MV-4-11 (cell line): ENCODE data around the gene GID8.
"Not testable (repeated sequence)": the region's sequence is repeated elsewhere in the genome, so short reads cannot be mapped to it uniquely, and the experiment has no call there.

Source experiments
- DNase-seq: peaks from one replicate; lab custom pipeline; 2025; lab: John Stamatoyannopoulos, UW

GID8 gene

DNA sequence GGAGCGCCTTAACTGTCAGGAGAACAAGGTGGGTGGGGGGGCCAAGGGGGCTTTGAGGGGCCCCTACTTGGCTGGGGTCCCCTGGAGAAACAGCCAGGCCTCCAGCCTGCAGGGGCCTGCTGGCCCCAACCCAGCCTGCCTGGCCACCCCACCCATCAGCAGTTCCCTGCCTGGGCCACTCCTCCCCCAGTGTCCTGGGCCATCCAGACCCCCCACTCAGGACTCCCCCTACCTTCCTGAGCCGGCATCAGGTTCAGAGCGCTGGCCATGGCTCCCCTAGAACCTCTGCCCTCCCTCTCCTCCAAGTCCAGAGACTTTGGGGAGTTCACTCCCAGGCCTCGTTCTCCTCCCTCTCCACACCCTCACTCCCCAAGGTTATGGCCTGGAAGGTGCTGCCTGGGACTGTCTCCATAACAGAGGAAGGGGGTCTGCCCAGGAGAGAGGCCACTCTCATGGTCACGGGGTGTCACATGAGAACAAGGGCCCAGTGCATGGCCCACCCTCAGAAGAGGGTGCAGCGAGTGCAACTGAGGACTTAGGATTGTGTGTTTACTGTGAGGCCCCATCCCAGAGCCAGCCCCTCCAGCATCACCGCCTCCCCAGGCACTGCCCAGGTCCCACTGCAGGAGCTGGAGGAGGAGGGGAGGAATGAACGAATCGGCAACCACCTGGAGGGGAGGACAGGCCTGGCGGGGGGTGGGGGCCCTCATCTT, 20.6 kb downstream of the GID8 start:
- no peak for DNase-seq

DNA sequence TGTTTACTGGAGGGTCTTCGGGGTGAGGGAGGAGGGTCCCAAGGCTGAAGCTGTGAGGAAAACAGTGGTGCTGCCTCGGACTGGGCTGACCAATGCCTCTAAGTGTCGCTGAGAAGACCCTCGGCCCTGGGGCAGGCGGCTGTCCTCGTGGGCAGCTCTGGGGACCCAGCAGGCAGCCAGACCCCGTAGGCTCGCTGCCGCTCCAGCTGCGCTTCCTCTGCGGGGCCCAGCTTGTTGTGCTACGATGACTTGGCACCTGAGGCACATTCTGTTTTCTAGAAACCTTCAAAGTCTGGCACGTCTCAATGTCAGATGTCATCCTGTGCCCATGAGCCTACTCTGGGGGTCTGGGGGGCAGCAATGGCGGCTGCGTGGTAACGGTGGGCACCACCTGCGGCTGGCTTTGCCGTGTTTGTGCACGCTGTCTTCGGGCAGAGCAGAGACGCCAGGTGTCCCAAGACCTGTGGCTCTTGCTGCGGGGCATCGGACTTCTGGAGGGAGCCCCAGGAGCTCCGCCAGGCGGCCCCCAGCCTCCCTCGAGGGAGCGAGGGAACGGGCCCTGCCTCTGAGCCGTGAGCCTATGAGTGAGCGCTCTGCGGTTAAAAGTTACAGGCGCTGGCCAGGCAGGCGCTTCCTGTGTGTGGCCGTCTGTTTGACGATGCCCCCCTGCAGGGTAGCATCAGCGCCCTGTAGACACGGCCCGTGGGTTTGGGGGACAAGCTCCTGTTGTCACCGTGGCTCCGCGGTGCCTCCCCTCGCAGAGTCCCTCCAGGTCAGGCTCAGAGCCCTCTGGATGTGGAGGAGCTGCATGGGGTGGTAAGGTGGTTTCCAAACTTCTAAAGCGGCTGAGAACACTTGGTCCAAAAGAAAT, 21.4 kb downstream of the GID8 start:
- no peak for DNase-seq

DNA sequence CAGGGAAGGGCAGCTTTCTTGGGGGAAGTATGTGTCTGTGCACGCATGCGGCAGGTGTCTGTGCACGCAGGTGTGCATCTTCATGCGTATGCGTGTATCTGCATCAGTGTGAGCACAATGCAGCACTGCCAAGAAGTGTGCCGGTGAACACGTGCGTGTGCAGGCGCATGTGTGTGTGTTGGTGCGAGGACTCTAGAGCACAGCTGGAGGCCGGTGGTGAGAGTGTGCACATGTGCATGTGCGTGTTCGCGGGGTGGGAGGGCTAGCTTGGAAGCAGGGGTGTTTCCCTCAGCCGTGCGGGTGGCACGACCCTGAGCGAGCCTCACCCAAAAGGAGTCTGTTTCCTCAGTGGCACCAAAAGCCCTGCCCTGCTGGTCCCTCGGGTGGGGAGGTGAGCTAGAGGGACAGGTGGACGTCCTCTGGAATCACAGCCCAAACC, 22.1 kb downstream of the GID8 start:
- no peak for DNase-seq

DNA sequence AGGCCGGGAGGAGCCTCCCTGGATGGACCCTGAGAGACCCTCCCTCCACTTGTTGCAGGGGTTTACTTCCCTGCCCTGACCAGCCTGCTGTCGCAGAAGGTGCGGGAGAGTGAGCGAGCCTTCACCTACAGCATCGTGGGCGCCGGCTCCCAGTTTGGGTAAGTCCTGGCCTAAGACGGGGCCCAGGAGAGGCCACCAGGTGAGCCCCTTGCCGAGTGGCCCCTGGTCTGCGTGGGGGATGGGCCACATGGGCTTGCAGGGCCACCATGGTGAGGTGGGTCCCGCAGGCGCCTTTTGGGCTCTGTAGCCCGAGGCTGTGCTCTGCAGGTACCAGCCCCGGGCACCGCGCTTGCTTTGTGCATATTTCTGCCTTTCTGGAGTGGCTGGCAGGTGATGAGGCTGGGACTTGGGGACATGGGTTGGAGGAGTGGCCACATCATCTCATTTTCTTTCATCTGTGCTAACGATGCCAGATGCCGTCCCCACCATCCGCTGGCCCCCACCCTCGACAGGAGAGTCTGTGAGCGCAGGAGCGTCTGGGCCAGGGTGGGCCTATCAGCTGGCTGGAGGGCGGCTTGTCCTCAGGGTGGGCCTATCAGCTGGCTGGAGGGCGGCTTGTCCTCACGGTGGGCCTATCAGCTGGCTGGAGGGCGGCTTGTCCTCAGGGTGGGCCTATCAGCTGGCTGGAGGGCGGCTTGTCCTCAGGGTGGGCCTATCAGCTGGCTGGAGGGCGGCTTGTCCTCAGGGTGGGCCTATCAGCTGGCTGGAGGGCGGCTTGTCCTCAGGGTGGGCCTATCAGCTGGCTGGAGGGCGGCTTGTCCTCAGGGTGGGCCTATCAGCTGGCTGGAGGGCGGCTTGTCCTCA, 22.7 kb downstream of the GID8 start:
- DNase-seq: not testable (repeated sequence)

DNA sequence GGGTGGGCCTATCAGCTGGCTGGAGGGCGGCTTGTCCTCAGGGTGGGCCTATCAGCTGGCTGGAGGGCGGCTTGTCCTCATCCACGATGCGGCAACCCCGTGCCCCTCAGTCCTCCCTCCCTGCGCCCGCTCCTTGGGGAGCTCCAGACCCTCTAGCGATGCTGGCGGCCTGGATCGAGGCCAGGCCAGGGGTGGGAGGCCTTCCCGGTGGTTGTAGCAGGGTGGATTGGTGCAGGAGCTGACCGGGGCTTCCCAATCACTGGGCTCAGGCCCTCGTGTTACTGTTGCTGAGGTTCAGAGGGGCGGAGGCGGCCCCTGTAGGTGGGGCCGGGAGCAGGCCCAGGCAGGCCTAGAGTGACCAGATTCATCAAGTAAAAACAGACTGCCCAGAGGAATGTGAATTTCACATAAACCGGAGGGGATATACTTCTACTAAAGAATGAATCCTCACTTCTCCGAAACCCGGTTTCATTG, 23.4 kb downstream of the GID8 start:
- DNase-seq: no peak

DNA sequence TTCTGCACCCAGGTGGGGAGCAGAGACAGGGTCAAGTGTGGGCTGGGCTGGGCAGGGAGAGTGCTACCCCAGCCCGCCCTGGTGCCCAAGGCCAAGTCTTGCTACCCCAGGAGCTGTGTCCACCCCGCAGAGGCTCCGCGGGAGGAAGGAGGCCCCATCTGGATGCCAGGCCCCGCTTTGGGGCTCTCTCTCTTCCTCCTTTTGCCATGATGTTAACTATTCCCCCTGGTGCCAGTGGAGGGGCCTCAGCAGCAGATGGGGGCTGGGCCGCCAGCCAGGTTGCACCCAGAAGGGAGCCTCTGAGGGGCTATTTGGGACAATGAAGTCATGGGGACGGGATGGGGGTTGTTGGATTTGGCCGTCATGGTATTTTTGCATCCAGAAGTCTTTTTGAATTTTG, 23.9 kb downstream of the GID8 start:
- DNase-seq: no peak

DNA sequence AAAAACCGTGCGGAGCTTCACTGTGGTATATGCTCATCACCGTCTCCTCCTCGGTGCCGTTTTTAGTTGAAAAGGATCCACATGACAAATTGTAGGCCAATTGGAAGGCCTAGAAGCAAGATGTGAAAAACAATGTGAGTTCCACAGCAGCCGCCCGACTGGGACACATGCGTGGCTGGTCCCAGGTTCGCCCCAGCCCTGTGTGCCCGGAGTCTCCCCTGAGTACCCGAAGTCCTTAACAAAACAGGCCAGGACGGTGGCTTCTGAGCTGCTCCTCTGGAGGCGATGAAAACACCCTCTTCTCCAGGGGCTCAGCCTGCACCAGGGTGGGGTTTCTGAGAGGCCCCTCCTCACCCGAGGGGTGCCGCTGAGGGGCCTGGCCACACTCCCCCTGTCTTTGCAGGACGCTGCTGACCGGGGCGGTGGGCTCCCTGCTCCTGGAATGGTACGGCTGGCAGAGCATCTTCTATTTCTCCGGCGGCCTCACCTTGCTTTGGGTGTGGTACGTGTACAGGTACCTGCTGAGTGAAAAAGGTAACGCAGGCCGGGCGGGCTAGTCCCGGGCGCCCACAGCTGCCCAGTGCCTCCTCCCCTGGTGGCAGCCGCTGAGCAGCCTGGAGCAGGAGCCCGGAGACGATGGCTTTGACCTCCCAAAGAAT, 24.4 kb downstream of the GID8 start:
- no peak for DNase-seq

DNA sequence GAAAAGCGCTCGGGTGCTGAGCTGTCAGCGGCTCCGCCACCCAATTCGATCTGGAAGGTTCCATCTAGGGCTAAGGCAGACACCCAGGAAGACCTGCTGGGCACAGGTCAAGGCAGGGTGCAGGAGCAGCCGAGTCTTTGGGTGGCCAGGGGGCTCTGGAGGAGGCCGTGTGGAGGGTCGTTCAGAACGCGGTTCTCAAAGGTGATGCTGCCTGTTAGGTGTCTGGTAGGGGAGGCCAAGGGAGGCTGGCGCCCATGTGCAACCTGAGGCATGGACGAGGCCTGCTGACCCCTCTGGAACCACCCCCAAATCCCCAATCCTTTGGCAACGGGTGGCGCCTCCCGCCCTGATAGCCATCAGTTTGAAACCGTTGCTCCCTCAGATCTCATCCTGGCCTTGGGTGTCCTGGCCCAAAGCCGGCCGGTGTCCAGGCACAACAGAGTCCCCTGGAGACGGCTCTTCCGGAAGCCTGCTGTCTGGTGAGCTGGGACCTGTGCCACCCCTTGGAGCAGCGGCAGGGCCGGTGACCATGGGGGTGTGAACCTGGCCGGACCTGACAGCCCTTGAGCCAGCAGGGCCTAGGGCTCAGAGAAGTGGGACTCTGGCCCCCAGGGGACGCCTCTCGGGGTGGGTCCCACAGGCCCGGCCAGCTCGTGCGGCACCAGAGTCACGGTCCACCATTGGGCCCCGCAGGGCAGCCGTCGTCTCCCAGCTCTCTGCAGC, 25.1 kb downstream of the GID8 start:
- DNase-seq: no peak

DNA sequence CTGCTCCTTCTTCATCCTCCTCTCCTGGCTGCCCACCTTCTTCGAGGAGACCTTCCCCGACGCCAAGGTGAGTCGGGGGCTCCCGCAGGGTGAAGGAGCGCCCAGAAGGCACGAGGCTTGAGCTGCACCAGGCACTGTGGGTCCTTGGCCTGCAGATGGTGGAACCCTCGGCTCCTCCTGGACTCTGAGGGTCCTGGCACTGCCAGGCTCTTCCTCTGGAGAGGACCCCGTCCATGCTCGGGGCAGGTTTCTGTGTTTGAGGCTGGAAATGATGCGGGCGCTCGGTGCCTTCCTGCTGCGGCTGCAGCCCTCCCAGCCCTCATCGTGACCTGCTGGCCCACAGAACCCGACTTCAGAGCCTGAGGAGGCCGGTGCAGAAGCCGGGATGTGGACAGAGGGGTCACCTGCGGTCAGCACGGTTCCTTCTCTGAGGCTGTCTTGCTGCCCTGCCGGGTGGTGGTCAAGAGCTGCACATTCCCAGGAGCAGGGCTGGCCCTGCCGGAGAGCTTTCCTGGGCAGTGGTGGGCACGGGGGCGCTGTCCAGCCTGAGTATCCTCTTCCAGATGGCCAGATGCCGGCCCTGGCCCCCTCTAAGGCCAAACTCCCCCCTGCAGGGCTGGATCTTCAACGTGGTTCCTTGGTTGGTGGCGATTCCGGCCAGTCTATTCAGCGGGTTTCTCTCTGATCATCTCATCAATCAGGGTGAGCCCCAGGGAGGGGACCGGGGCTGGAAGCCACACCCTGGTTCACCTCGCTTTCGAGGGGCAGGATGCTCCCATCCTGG, 25.9 kb downstream of the GID8 start:
- no peak for DNase-seq

DNA sequence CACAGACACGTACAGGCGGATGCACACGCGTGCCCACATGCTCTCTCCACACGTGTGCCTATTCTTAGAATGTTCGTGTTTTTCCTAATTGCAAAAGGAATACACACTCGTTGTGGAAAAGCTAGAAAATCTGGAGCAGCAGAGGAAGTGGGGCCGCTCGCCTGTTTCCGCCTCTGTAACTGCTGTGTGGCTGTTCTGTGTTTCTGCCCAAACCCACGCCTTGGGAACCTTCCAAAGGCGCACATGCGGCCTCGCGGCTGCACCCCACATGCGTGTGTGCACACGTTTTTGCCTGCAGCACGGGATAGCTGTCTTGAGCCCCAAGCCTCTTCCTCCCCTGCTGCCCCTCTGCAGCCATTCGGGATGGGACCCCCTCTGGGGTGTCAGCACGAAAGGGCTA, 26.8 kb downstream of the GID8 start:
- DNase-seq: no peak

DNA sequence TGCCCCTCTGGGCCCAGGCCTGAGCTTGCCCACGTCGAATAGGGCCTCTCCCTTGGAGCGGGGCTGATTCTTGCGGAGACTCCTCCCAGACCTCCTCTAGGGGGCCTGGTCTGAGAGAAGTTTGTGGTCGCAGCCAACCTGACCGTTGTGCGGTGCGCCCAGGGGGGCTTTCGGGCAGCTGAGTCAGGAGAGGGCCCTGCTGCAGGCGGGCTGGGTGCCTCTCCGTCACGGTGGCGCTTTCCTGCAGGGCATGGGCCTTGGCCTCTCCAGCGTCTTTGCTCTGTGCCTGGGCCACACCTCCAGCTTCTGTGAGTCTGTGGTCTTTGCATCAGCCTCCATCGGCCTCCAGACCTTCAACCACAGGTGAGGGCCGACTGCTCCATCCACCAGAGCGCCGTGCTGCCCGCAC, 27.4 kb downstream of the GID8 start:
- DNase-seq: no peak

DNA sequence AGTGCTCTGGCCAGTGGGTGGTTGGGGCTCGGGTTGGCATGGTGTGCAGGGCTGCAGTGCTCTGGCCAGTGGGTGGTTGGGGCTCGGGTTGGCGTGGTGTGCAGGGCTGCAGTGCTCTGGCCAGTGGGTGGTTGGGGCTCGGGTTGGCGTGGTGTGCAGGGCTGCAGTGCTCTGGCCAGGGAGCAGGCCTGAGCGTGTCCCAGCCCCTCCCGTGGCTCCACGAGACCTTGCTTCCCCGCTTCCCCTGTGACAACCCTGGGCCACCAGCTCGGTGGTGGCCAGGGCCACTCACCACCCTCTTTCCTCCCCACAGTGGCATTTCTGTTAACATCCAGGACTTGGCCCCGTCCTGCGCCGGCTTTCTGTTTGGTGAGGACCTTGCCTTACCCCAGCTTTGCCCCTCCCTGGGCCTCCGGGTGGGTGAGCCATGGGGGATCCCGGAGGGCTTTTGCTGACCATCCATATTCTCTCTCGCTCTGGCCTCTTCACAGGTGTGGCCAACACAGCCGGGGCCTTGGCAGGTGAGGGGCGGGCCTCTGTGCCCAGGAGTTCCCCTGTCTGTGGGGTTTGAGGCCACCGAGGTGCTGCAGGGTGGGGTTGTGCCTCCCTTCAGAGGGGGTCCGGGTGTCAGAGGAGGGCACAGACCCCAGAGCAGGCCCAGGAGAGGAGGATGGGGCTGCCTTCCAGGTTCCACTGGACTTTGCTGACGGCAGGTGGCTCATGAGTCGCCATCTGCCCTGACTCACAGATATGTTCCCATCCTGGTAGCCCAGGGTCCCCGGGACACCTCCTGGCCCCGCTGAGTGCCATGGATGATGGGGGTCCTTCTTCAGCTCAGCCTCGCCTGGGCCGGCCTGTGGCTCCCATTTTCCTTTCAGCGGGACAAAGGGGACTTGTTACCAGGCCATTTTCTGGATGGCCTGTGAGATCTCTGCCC, 28.5 kb downstream of the GID8 start:
- DNase-seq: no peak

DNA sequence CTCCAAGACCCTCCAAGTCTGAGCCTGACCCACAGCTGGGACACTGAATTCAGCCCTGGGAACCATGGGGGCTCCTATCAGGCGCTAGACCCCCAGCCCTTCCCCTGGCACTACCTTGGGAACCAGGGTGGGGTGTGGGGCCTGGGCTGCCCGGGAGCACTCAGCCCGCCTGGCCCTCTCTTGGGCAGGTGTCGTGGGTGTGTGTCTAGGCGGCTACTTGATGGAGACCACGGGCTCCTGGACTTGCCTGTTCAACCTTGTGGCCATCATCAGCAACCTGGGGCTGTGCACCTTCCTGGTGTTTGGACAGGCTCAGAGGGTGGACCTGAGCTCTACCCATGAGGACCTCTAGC, 29.2 kb downstream of the GID8 start:
- no peak for DNase-seq

DNA sequence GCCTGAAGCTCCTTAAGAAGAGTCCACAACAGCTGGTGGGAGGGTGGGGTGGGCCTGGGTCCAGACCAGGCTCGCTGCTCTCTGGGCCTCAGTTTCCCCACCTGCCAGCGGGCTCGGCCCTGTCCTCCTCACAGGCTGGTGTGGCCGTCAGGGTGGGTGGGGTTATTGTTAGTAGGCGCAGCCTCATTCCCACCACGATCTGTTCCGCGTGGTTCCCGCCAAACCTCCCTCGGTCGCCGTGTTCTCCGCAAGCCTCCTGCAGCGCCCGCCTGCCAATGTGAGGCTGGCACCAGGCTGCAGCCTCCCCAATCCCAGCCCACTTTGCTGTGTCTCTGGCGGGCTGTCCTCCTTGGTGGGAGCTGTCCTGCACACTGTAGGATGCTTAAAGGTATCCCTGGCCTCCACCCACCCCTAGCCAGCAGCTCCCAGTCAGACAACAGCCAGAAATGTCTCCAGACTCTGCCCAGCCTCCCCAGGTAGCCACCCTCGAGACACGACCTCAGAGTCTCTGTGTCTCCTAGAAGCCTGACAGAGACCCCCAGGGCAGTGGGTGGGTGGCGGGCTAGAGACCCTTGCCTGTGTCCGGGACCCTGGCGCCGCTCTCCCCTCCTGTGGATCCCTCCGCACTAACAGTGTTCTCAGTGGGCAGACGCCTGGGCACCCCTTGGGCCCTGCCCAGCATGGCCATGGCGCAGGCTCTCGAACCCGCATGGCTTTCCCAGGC, 29.8 kb downstream of the GID8 start:
- no peak for DNase-seq

DNA sequence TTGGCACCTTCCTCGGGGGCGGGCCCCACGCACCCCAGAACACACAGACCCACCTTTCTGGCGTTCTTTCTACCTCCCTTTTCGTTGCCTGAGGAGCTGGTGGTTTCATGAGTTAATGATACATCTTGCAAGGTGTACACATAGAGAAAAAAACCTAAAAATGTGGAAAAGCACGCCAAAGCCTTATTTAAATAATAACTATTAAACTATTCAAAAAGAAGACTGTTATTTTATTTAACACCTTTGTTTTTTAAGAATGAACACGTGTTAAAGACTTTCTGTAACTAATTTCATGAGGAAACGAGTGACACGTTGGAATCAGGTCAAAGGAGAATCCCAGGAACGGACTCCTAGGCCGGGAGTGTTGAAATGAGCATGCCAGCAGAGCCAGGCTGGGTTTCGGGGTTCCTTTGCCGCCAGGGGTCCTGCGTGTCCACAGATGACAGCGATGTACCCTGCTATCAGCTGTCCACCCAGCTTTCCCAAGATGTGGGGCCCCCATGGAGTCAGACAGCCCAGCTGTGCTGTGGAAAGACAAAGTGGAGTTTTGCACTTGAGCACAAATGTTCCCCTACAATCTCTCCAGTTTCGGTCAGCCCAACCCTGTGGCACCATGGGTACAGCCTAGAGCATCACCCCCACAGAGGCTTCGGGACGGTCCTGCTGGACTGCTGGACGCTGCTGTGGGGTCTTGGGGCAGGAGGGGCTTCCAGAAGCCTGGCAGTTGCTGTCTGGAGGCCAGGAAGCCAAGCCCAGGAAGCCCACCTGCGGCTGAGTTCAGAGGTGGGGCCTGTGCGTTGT, 30.6 kb downstream of the GID8 start:
- DNase-seq: no peak

DNA sequence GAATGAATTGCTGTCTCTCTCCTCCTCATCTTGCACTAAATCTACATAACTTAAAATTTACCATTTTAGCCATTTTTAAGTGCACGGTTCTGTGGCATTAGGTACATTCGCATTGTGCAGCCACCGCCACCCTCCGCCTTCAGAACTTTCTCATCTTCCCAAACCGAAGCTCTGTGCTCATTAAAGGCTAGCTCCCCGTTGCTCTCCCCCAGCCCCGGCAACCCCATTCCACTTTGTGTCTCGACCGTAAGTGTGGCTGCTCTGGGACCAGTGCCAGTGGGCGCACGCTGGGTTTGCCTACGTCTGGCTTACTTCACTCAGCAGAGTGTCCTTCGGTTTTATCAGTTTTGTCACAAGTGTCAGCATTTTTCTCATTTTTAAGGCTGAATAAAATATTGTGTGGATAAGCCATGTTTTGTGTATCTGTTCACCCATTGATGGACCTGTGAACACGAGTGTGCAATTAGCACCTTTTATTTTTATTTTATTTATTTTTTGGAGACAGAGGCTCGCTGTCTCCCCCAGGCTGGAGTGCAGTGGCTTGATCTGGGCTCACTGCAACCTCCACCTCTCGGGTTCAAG, 31.3 kb downstream of the GID8 start:
- peak; percentile 11 for DNase-seq

DNA sequence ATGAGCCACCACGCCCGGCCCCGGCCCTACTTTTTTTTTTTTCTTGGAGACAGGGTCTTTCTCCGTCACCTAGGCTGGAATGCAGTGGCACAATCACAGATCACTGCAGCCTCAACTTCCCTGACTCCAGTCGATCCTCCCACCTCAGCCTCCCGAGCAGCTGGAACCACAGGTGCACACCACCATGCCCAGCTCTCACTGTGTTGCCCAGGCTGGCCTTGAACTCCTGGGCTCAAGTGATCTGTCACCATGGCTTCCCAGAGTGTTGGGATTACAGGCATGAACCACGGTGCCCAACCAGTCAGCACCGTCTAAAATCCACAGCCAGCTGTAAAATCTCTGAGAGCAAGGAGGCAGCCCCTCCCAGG, 32.0 kb downstream of the GID8 start:
- no peak for DNase-seq
